HUES64 (cell line): ENCODE measurements around the gene PARVB.

Experiments used
- H3K27ac ChIP-seq: 2 replicates; pipeline ENCODE4 v1.7.0; 2013; ENCODE audit warnings: low read depth, low read length, inconsistent platforms
- H3K27me3 ChIP-seq: 2 replicates; pipeline ENCODE4 v1.6.1; 2013; ENCODE audit warnings: mild to moderate bottlenecking, low read length; ENCODE audit not compliant: insufficient read depth
- H3K36me3 ChIP-seq: 2 replicates; pipeline ENCODE4 v1.6.1; 2013; ENCODE audit warnings: mild to moderate bottlenecking, low read length; ENCODE audit not compliant: insufficient read depth
- H3K4me1 ChIP-seq: 2 replicates; pipeline ENCODE4 v1.6.1; 2013; ENCODE audit warnings: mild to moderate bottlenecking, low read length, moderate library complexity; ENCODE audit not compliant: insufficient read depth
- H3K4me3 ChIP-seq: 2 replicates; pipeline ENCODE4 v1.5.1; 2013; ENCODE audit warnings: mild to moderate bottlenecking, low read length, moderate library complexity
- H3K9ac ChIP-seq: 2 replicates; pipeline ENCODE4 v1.6.1; 2013; ENCODE audit warnings: mild to moderate bottlenecking, low read depth, low read length
- H3K9me3 ChIP-seq: 2 replicates; pipeline ENCODE4 v1.6.1; 2013; ENCODE audit warnings: low read depth, low read length; ENCODE audit not compliant: insufficient read depth
- WGBS: fragments of 150-250, 120-280 bp; methylation state at CpG from one replicate; pipeline ENCODE4 v1.1.7; 2013; ENCODE audit warnings: missing lambda C conversion rate; 5-methylcytosine and 5-hydroxymethylcytosine counted together

The PARVB gene

DNA sequence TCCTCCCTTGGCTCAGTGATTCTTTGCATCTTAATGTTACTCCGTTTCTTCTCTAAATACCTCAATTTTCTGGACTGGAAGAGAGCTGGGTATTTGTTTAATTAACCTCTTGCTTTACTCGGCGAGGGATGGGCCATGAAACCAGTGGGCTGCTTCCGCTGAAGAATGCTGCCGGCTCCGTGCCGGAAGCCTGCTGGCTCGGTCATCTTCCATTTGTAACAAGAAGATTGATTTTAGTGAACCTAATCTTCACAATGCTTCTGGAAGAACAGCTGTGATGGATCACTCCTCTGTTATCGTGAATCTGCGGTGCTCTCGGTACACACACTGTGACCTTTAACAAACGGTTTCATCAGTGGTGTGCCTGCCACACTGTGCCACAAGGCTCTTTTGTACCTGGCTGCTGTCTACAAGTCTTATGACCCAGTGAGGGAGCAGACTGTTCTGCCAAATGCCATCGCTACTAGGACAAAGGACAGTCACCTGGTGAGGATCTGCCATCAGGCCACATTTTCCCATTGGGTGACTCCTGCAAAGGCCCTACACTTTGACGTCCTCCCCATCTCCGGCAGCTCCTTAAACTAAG, 25.3 kb upstream of the PARVB start:
- H3K36me3 ChIP-seq: peaks cover 56% of the 10 kb centered on the region
- H3K4me1 ChIP-seq: peaks cover 6% of the 10 kb centered on the region; the same call in 1 of the 2 replicates

GRCh38 chr22:43999378-43999777, 24.7 kb upstream of the PARVB start:
- peaks cover 51% of the 10 kb centered on the region for H3K36me3 ChIP-seq
- no peak overlapping the region for H3K9ac ChIP-seq

More for the DNA sequence above, 25.3 kb upstream of the PARVB start:
- no peaks in the 10 kb centered on the region for H3K9me3 ChIP-seq
- no peak overlapping the region for H3K9ac ChIP-seq
- H3K27me3 ChIP-seq: no peaks in the 10 kb centered on the region
- no peak overlapping the region for H3K4me3 ChIP-seq
- no peak overlapping the region for H3K27ac ChIP-seq
- WGBS: 94% methylated on average over 15 of the region's 15 CpGs

GRCh38 chr22:44000123-44000522, 24.0 kb upstream of the PARVB start:
- Histone ChIP-seq H3K9me3 (no peaks in the 10 kb centered on the region), H3K9ac (no peak overlapping the region), H3K36me3 (peaks cover 43% of the 10 kb centered on the region), H3K4me3 (no peak overlapping the region), H3K27me3 (no peaks in the 10 kb centered on the region), H3K4me1 (peaks cover 6% of the 10 kb centered on the region; the same call in 1 of the 2 replicates), H3K27ac (no peak overlapping the region)
- WGBS: 94% methylated on average over 4 of the region's 4 CpGs

More at GRCh38 chr22:43999378-43999777, 24.7 kb upstream of the PARVB start:
- Histone ChIP-seq H3K4me1 (peaks cover 6% of the 10 kb centered on the region; the same call in 1 of the 2 replicates), H3K4me3 (no peak overlapping the region), H3K9me3 (no peaks in the 10 kb centered on the region), H3K27ac (no peak overlapping the region), H3K27me3 (no peaks in the 10 kb centered on the region)
- 94% methylated on average over 3 of the region's 3 CpGs for WGBS

GRCh38 chr22:44001521-44001920, 22.6 kb upstream of the PARVB start:
- peaks cover 6% of the 10 kb centered on the region; the same call in 1 of the 2 replicates for H3K4me1 ChIP-seq
- no peak overlapping the region for H3K9ac ChIP-seq
- H3K27ac ChIP-seq: no peak overlapping the region
- H3K36me3 ChIP-seq: peaks cover 31% of the 10 kb centered on the region
- 93% methylated on average over 7 of the region's 7 CpGs for WGBS
- H3K27me3 ChIP-seq: no peaks in the 10 kb centered on the region
- H3K4me3 ChIP-seq: no peak overlapping the region
- peaks cover 4% of the 10 kb centered on the region; the same call in 1 of the 2 replicates for H3K9me3 ChIP-seq

DNA sequence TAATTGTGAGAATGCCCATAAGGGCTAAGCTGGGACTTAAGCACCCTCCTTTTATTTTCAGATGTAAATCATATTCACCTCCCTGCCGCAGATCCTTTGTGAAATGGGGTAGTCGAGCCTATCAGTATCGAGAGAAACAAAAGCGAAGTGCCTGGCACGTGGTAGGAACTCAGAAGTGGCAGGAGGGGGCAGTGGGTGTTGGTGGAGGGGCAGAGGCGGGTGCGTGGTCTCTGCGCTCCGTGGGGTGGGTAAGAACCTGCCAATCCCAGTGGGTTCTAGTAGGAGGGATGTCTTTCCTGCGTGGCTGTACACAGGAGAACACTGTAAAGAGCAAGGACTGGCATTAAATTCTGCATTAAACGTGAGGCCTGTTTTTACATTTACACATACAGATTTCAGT, 21.8 kb upstream of the PARVB start:
- H3K27ac ChIP-seq: no peak overlapping the region
- WGBS: 94% methylated on average over 11 of the region's 11 CpGs

GRCh38 chr22:44002997-44003396, 21.1 kb upstream of the PARVB start:
- no peaks in the 10 kb centered on the region for H3K4me1 ChIP-seq
- H3K36me3 ChIP-seq: peaks cover 19% of the 10 kb centered on the region
- WGBS: 96% methylated on average over 8 of the region's 8 CpGs
- H3K4me3 ChIP-seq: no peak overlapping the region
- H3K9ac ChIP-seq: no peak overlapping the region
- H3K9me3 ChIP-seq: peaks cover 4% of the 10 kb centered on the region; the same call in 1 of the 2 replicates
- no peak overlapping the region for H3K27ac ChIP-seq
- H3K27me3 ChIP-seq: no peaks in the 10 kb centered on the region

More for the DNA sequence above, 21.8 kb upstream of the PARVB start:
- Histone ChIP-seq H3K4me3 (no peak overlapping the region), H3K9ac (no peak overlapping the region), H3K4me1 (no peaks in the 10 kb centered on the region), H3K36me3 (peaks cover 23% of the 10 kb centered on the region), H3K27me3 (no peaks in the 10 kb centered on the region), H3K9me3 (peaks cover 4% of the 10 kb centered on the region; the same call in 1 of the 2 replicates)

DNA sequence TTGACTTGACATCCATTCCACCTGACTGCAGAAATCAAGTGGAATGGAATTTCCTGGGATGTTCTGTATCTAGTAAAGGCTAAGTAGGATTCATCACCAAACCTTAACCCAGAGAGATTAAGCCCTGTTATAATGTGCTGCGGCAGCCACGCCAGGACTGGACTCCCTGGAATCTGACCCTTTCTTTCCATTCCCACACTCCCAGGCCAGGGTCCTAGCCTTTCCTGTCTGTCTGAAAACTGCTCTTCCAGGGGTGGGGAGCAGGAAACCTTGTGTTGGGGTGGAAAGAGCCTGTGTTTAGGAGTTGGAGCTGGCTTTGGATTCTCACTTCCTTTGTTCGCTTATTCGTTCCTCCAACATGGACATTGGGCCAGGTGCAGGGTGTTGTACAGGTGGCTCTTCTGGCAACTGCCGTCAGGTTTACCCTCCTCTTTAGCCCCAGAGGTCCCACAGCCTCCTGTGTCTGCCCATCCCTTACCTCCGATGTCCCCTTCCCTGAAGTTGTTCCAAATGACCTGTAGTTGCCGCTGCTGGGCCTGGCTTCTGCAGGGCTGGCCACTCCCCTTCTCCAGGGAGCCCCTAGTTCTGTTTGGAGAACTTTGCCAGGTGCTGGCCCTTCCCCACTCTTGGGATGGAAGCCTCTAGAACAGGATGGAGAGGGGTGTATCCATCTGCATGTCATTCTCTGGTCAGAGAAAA, 20.5 kb upstream of the PARVB start:
- Histone ChIP-seq H3K36me3 (peaks cover 13% of the 10 kb centered on the region), H3K4me1 (no peaks in the 10 kb centered on the region), H3K4me3 (no peak overlapping the region), H3K27ac (no peak overlapping the region), H3K9me3 (peaks cover 4% of the 10 kb centered on the region; the same call in 1 of the 2 replicates), H3K9ac (no peak overlapping the region), H3K27me3 (no peaks in the 10 kb centered on the region)
- 82% methylated on average over 7 of the region's 7 CpGs for WGBS

GRCh38 chr22:44004104-44004460, 20.0 kb upstream of the PARVB start:
- H3K27me3 ChIP-seq: no peaks in the 10 kb centered on the region
- no peaks in the 10 kb centered on the region for H3K4me1 ChIP-seq
- no peak overlapping the region for H3K4me3 ChIP-seq
- H3K36me3 ChIP-seq: peaks cover 8% of the 10 kb centered on the region
- 91% methylated on average over 6 of the region's 7 CpGs for WGBS
- no peak overlapping the region for H3K9ac ChIP-seq
- H3K27ac ChIP-seq: no peak overlapping the region
- peaks cover 4% of the 10 kb centered on the region; the same call in 1 of the 2 replicates for H3K9me3 ChIP-seq

- H3K27ac ChIP-seq: no peak overlapping the region
- no peaks in the 10 kb centered on the region for H3K27me3 ChIP-seq
- no peak overlapping the region for H3K4me3 ChIP-seq
- peaks cover 2% of the 10 kb centered on the region; the same call in 1 of the 2 replicates for H3K36me3 ChIP-seq
- no peak overlapping the region for H3K9ac ChIP-seq
- WGBS: 93% methylated on average over 4 of the region's 4 CpGs
- no peaks in the 10 kb centered on the region for H3K4me1 ChIP-seq
- H3K9me3 ChIP-seq: peaks cover 4% of the 10 kb centered on the region; the same call in 1 of the 2 replicates
Measured at GRCh38 chr22:44005524-44005923, 18.6 kb upstream of the PARVB start.

DNA sequence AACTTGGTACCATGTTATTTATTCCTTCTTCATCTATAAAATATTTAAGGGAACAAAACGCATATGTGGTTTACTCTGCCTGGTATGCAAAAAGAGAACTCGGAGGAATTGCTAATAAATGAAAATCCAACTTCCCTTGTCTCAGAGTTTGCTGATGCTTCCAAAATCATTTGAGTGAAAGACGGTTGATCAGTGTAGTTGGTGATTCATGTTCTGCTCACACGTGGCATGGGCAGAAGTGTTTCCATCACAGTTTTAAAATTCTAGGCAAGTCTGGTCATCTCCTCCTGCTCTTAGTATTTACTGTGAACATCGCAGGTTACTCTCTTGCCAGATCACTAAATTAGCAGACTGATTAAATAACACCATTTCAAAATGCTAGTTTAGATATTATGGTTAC, 11.9 kb upstream of the PARVB start:
- H3K9me3 ChIP-seq: no peaks in the 10 kb centered on the region
- H3K4me3 ChIP-seq: no peak overlapping the region
- no peaks in the 10 kb centered on the region for H3K27me3 ChIP-seq
- WGBS: 91% methylated on average over 5 of the region's 5 CpGs
- no peaks in the 10 kb centered on the region for H3K4me1 ChIP-seq
- H3K27ac ChIP-seq: no peak overlapping the region
- H3K9ac ChIP-seq: no peak overlapping the region
- no peaks in the 10 kb centered on the region for H3K36me3 ChIP-seq

- no peak overlapping the region for H3K9ac ChIP-seq
- 94% methylated on average over 6 of the region's 7 CpGs for whole genome bisulfite sequencing
- H3K4me1 ChIP-seq: no peaks in the 10 kb centered on the region
Measured at GRCh38 chr22:44012591-44012990, 11.5 kb upstream of the PARVB start.

More at GRCh38 chr22:44012591-44012990, 11.5 kb upstream of the PARVB start:
- H3K36me3 ChIP-seq: no peaks in the 10 kb centered on the region
- no peaks in the 10 kb centered on the region for H3K27me3 ChIP-seq
- H3K9me3 ChIP-seq: no peaks in the 10 kb centered on the region
- H3K4me3 ChIP-seq: no peak overlapping the region
- H3K27ac ChIP-seq: no peak overlapping the region
